ENCODE data around the gene PHC3. TPM values are rescaled to one million over a fixed set of nuclear protein-coding genes. Genes with fewer than 3 reads are reported as not detected.

Gene PHC3
- total RNA-seq, 1 donor from 2014 or later = 46.9 TPM

GRCh38 chr3:170189398-170190256 is 8.1 kb upstream of the PHC3 start:
- Histone ChIP-seq H3K4me1 (no peaks in the 10 kb centered on the region), H3K27me3 (no peaks in the 10 kb centered on the region), H3K4me3 (no peak overlapping the region), H3K36me3 (no peaks in the 10 kb centered on the region), H3K9me3 (no peaks in the 10 kb centered on the region), H3K27ac (no peak overlapping the region)
- intact Hi-C loops (cut with DNase I) = no loop called here
- no peak for DNase-seq (ENCODE audit: extremely low spot score in 2 of 2)
- TF ChIP-seq CTCF (IDR thresholded peaks at IDR 0.05) (no peak), POLR2A (IDR thresholded peaks at IDR 0.05) (no peak), POLR2AphosphoS5 (IDR thresholded peaks at IDR 0.05; ENCODE audit: insufficient read depth in 1 of 2, low read depth in 1 of 2) (no peak)

- Histone ChIP-seq H3K9me3 (no peaks in the 10 kb centered on the region), H3K4me3 (peak overlapping the region; percentile 86 to 98), H3K27ac (peak overlapping the region; percentile 99), H3K36me3 (peaks cover 0 to 25% of the 10 kb centered on the region in 2 donors), H3K4me1 (peaks cover 28% of the 10 kb centered on the region), H3K27me3 (no peaks in the 10 kb centered on the region)
- TF ChIP-seq CTCF (IDR thresholded peaks at IDR 0.05) = no peak
- no peak for TF ChIP-seq POLR2AphosphoS5 (IDR thresholded peaks at IDR 0.05; ENCODE audit: insufficient read depth in 1 of 2, low read depth in 1 of 2)
- no peak for TF ChIP-seq POLR2A (IDR thresholded peaks at IDR 0.05)
- DNase-seq (ENCODE audit: extremely low spot score in 2 of 2) = no peak
- intact Hi-C loops (cut with DNase I) = loop anchor here (5.0 kb wide), 1 partner anchor 177 kb away; the partner anchor contains the start of gene SKIL
These were observed 1.2 kb downstream of the PHC3 start for GRCh38 chr3:170180079-170180907.

GRCh38 chr3:170179432-170179831 is 2.1 kb downstream of the PHC3 start:
- no peak for DNase-seq (ENCODE audit: extremely low spot score in 2 of 2)
- Histone ChIP-seq H3K9me3 (no peaks in the 10 kb centered on the region), H3K27ac (peak overlapping the region; percentile 4), H3K27me3 (no peaks in the 10 kb centered on the region), H3K4me1 (peaks cover 28% of the 10 kb centered on the region), H3K36me3 (peaks cover 0 to 33% of the 10 kb centered on the region in 2 donors), H3K4me3 (peak overlapping the region; percentile 86 to 98)
- intact Hi-C loops (cut with DNase I) = no loop called here
- TF ChIP-seq POLR2A (IDR thresholded peaks at IDR 0.05) = no peak
- no peak for TF ChIP-seq POLR2AphosphoS5 (IDR thresholded peaks at IDR 0.05; ENCODE audit: insufficient read depth in 1 of 2, low read depth in 1 of 2)
- no peak for TF ChIP-seq CTCF (IDR thresholded peaks at IDR 0.05)

- TF ChIP-seq CTCF (IDR thresholded peaks at IDR 0.05) (no peak), POLR2A (IDR thresholded peaks at IDR 0.05) (no peak), POLR2AphosphoS5 (IDR thresholded peaks at IDR 0.05; ENCODE audit: insufficient read depth in 1 of 2, low read depth in 1 of 2) (no peak)
- Histone ChIP-seq H3K4me1 (peaks cover 28% of the 10 kb centered on the region), H3K4me3 (no peak overlapping the region), H3K27ac (peak overlapping the region; percentile 4), H3K27me3 (no peaks in the 10 kb centered on the region), H3K9me3 (no peaks in the 10 kb centered on the region), H3K36me3 (peaks cover 0 to 34% of the 10 kb centered on the region in 2 donors)
- no peak for DNase-seq (ENCODE audit: extremely low spot score in 2 of 2)
- intact Hi-C loops (cut with DNase I) = no loop called here
These were observed 2.9 kb downstream of the PHC3 start for GRCh38 chr3:170178651-170179050.
